HepG2 (cell line): ENCODE measurements around the gene OR2A25.

ENCODE experiments used
- CBX5 ChIP-seq: sonication (generic); formaldehyde crosslinking; IDR thresholded peaks from 2 replicates; pipeline ENCODE4 v1.4.0; 2020; ENCODE audit warnings: missing genetic modification reagents, borderline replicate concordance
- CTCF ChIP-seq: sonication (generic); formaldehyde crosslinking; IDR thresholded peaks from 2 replicates; pipeline ENCODE4 v1.5.0; 2020; ENCODE audit warnings: mild to moderate bottlenecking, missing genetic modification reagents, moderate library complexity
- FOXM1 ChIP-seq: sonication (generic); formaldehyde crosslinking; IDR thresholded peaks from 2 replicates; pipeline ENCODE4 v1.5.0; 2020; ENCODE audit warnings: missing genetic modification reagents
- JUN ChIP-seq: sonication (generic); formaldehyde crosslinking; IDR thresholded peaks from 2 replicates; pipeline ENCODE4 v1.4.0; 2020; ENCODE audit warnings: mild to moderate bottlenecking, missing genetic modification reagents
- MIER3 ChIP-seq: IDR thresholded peaks from 2 replicates; pipeline ENCODE4 v1.6.1; 2016; ENCODE audit warnings: missing compliant biosample characterization, borderline replicate concordance
- PBX3 ChIP-seq: sonication (generic); formaldehyde crosslinking; IDR thresholded peaks from 2 replicates; pipeline ENCODE4 v1.8.1; 2023; ENCODE audit warnings: missing genetic modification reagents, inconsistent platforms, borderline replicate concordance
- POLR2A ChIP-seq, 2 experiments: IDR thresholded peaks; 2 replicates each; pipeline ENCODE4 v1.6.1; 2011; ENCODE audit warnings: low read depth in 2 of 2, low read length in 2 of 2, mild to moderate bottlenecking in 1 of 2, moderate library complexity in 1 of 2; ENCODE audit not compliant: insufficient read depth in 1 of 2
- POLR2AphosphoS2 ChIP-seq: IDR thresholded peaks from 2 replicates; pipeline ENCODE4 v1.6.1; 2011; ENCODE audit warnings: low read depth, low read length, improper control_type of control experiment
- POLR2AphosphoS5 ChIP-seq: IDR thresholded peaks from 2 replicates; pipeline ENCODE4 v1.6.1; 2012; ENCODE audit warnings: low read depth, low read length
- PRMT3 ChIP-seq: sonication (generic); formaldehyde crosslinking; IDR thresholded peaks from 2 replicates; pipeline ENCODE4 v1.8.1; 2022; ENCODE audit warnings: low read depth, mild to moderate bottlenecking, moderate library complexity, missing genetic modification reagents, borderline replicate concordance
- SMC3 ChIP-seq: IDR thresholded peaks from 2 replicates; pipeline ENCODE4 v1.6.1; 2011; ENCODE audit warnings: low read length, improper control_type of control experiment
- SRSF9 ChIP-seq: fragments of 200-400 bp; formaldehyde crosslinking; IDR thresholded peaks from 2 replicates; pipeline ENCODE4 v1.6.1; 2018; ENCODE audit warnings: borderline replicate concordance, mild to moderate bottlenecking, low read depth, low read length; ENCODE audit not compliant: insufficient read depth, poor library complexity, severe bottlenecking
- STAT6 ChIP-seq: sonication (generic); formaldehyde crosslinking; IDR thresholded peaks from 2 replicates; pipeline ENCODE4 v1.4.0; 2020; ENCODE audit warnings: missing genetic modification reagents, mild to moderate bottlenecking, borderline replicate concordance
- USF2 ChIP-seq, 2 experiments: sonication (generic) in 1 of 2; formaldehyde crosslinking in 1 of 2; IDR thresholded peaks; 2 replicates each; pipeline versions ENCODE4 v1.5.1 to v1.6.1; 2011 to 2020; ENCODE audit warnings: borderline replicate concordance in 1 of 2, low read depth in 1 of 2, low read length in 1 of 2, mild to moderate bottlenecking in 1 of 2, missing genetic modification reagents in 1 of 2, moderate library complexity in 1 of 2

GRCh38 chr7:144035385-144035784, 34.2 kb upstream of the OR2A25 start:
- TF ChIP-seq STAT6 (no peak), FOXM1 (CRISPR knock-in tag) (no peak), POLR2A (IDR thresholded peaks at IDR 0.05; ENCODE audit: insufficient read depth in 1 of 2, low read depth in 2 of 2, low read length in 2 of 2) (no peak), MIER3 (CRISPR knock-in tag) (no peak), POLR2AphosphoS2 (no peak), CTCF (CRISPR knock-in tag) (no peak), PBX3 (CRISPR knock-in tag) (no peak), USF2 (IDR thresholded peaks at IDR 0.05; ENCODE audit: low read depth, low read length) (no peak), USF2 (CRISPR knock-in tag; IDR thresholded peaks at IDR 0.05; ENCODE audit: borderline replicate concordance) (no peak), SMC3 (no peak), CBX5 (no peak), PRMT3 (CRISPR knock-in tag) (no peak), POLR2AphosphoS5 (no peak), JUN (CRISPR knock-in tag) (no peak), SRSF9 (no peak)
